Measurements from ENCODE around the gene CALML4.

GRCh38 chr15:68191555-68191954 lies 13.6 kb downstream of the CALML4 start:
- TF ChIP-seq, protein P1, sequence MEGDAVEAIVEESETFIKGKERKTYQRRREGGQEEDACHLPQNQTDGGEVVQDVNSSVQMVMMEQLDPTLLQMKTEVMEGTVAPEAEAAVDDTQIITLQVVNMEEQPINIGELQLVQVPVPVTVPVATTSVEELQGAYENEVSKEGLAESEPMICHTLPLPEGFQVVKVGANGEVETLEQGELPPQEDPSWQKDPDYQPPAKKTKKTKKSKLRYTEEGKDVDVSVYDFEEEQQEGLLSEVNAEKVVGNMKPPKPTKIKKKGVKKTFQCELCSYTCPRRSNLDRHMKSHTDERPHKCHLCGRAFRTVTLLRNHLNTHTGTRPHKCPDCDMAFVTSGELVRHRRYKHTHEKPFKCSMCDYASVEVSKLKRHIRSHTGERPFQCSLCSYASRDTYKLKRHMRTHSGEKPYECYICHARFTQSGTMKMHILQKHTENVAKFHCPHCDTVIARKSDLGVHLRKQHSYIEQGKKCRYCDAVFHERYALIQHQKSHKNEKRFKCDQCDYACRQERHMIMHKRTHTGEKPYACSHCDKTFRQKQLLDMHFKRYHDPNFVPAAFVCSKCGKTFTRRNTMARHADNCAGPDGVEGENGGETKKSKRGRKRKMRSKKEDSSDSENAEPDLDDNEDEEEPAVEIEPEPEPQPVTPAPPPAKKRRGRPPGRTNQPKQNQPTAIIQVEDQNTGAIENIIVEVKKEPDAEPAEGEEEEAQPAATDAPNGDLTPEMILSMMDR (IDR thresholded peaks at IDR 0.05; ENCODE audit: low read depth, low read length): no peak
- TF ChIP-seq MYC (IDR thresholded peaks at IDR 0.05; ENCODE audit: low read depth, low read length): no peak
- TF ChIP-seq, protein P2, sequence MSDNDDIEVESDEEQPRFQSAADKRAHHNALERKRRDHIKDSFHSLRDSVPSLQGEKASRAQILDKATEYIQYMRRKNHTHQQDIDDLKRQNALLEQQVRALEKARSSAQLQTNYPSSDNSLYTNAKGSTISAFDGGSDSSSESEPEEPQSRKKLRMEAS (IDR thresholded peaks at IDR 0.05; ENCODE audit: low read depth, low read length): no peak
